Skin epidermis (tissue), 12 donors: ENCODE measurements around the gene CA11.
"Not testable (repeated sequence)": the region's sequence is repeated elsewhere in the genome, so short reads cannot be mapped to it uniquely, and the experiment has no call there.

ENCODE experiments used
- H3K27ac ChIP-seq, 21 experiments: fragments of 200-600 bp; sonication (generic) in 11 of 21; one replicate each; pipeline ENCODE4 v1.5.0; 2020; ENCODE audit warnings: mild to moderate bottlenecking in 3 of 21, inconsistent platforms in 2 of 21, moderate library complexity in 2 of 21
- H3K4me3 ChIP-seq, 7 experiments: fragments of 200-600 bp; sonication (generic) in 2 of 7; one replicate each; pipeline ENCODE4 v1.5.0; 2020; ENCODE audit warnings: inconsistent platforms in 2 of 7, mild to moderate bottlenecking in 2 of 7, moderate library complexity in 1 of 7

Gene CA11

GRCh38 chr19:48646001-48646721 is at the start of gene CA11:
Gene CA11, minus strand, starts transcription at chr19:48646187. Its CDS starts 555 bp downstream, at chr19:48645632.
- H3K27ac ChIP-seq, result peak within 1 kb of the TSS; percentile 27 to 92 (median 84)
- peak within 1 kb of the TSS; percentile 36 to 53 (median 47) for H3K4me3 ChIP-seq

- not testable (repeated sequence) for H3K4me3 ChIP-seq, H3K27ac ChIP-seq
Observed at GRCh38 chr19:48693629-48694028, 47.6 kb upstream of the CA11 start.

DNA sequence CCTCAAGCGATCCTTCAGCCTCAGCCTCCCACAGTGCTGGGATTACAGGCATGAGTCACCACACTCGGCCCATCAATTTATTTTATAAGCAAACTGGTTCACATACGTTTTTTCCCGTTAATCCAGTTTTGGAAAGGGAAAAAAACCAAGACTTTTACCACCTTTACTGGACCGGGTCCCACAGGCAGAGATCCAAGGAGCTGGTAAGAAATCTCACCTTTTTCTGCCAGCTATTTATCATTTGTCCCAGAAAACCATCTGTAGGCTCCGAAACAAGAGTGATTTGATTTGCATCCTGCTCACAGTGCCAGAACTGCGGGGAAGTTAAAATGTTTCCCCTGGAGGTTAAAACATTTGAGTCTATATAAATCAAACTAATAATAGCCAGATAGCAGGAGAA is 43.5 kb upstream of the CA11 start:
- H3K27ac ChIP-seq, result no peak overlapping the region
- H3K4me3 ChIP-seq, result no peak overlapping the region

- Histone ChIP-seq H3K4me3 (no peak overlapping the region), H3K27ac (no peak overlapping the region)
Observed at GRCh38 chr19:48687776-48688175, 41.8 kb upstream of the CA11 start.

- H3K27ac ChIP-seq, H3K4me3 ChIP-seq: not testable (repeated sequence)
Observed at GRCh38 chr19:48686637-48687036, 40.6 kb upstream of the CA11 start.

- Histone ChIP-seq H3K4me3 (no peak overlapping the region), H3K27ac (peak overlapping the region in 1 of 21 experiments; percentile 11)
Observed at GRCh38 chr19:48686088-48686487, 40.1 kb upstream of the CA11 start.

- Histone ChIP-seq H3K27ac (peak overlapping the region in 1 of 21 experiments; percentile 11), H3K4me3 (no peak overlapping the region)
Observed at GRCh38 chr19:48685583-48685982, 39.6 kb upstream of the CA11 start.

DNA sequence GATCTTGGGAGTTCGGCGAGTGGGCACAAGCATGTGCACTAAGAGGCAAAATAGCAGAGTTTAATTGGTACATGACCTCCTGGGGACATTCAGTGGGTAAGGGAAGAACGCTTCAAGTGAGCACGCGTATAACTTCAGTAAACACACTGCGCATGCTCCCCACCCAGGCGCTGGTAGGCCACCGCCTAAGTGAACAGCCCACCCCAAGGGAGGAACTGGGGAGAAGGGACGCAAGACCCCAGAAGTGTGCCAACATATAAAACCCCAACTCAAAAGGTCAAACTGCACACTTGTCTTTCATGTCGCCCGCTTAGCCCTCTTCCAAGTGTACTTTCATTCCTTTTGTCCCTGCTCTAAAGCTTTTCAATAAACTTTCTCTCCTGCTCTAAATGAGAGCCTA is 37.4 kb upstream of the CA11 start:
- H3K27ac ChIP-seq, result peak overlapping the region in 1 of 21 experiments; percentile 6
- no peak overlapping the region for H3K4me3 ChIP-seq

- Histone ChIP-seq H3K4me3 (no peak overlapping the region), H3K27ac (peak overlapping the region in 1 of 21 experiments; percentile 54)
Observed at GRCh38 chr19:48681127-48681470, 35.1 kb upstream of the CA11 start.

GRCh38 chr19:48680436-48681126 is 34.6 kb upstream of the CA11 start:
- Histone ChIP-seq H3K4me3 (no peak overlapping the region), H3K27ac (peak overlapping the region in 2 of 21 experiments; percentile 12 to 54)

DNA sequence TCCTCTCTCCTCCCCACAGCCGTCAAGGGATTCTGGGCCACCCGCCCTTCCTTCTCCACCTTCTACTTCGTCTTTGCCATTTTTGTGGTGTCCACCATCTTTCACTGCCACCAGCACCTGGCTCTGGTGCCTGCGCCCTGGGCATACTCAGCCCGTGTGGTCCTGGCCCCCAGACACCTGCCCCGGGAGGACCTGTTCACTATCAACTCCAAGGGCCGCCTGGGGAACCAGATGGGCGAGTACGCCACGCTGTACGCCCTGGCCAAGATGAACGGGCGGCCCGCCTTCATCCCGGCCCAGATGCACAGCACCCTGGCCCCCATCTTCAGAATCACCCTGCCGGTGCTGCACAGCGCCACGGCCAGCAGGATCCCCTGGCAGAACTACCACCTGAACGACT is 34.0 kb upstream of the CA11 start:
- not testable (repeated sequence) for H3K27ac ChIP-seq, H3K4me3 ChIP-seq

DNA sequence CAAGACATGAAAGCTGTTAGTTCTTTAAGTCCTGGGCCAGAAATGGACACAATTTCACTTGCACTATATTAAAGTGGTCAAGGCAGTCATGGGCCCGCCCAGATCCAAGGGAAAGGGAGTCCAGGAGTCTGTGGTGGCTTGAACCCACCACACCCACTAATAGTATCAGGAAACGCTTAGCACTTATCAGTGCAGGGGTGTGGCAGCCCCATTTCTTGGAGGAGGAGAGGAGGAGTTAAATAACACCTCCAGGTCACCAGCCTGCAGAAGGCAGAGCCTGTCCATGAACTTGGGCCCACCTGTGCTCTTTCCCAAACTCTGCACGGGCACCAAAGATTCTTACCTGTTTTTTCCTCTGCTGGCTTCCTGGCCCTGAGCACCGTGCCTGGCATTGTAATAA is 32.2 kb upstream of the CA11 start:
- H3K27ac ChIP-seq, result peak overlapping the region in 3 of 21 experiments; percentile 3 to 65 (median 33)

GRCh38 chr19:48676887-48677286 is 30.9 kb upstream of the CA11 start:
- Histone ChIP-seq H3K4me3 (no peak overlapping the region), H3K27ac (peak overlapping the region in 10 of 21 experiments; percentile 7 to 68 (median 48))

More for the DNA sequence above, 32.2 kb upstream of the CA11 start:
- H3K4me3 ChIP-seq, result no peak overlapping the region

- Histone ChIP-seq H3K4me3 (no peak overlapping the region), H3K27ac (peak overlapping the region in 13 of 21 experiments; percentile 24 to 72 (median 62))
Observed at GRCh38 chr19:48676487-48676886, 30.5 kb upstream of the CA11 start.

DNA sequence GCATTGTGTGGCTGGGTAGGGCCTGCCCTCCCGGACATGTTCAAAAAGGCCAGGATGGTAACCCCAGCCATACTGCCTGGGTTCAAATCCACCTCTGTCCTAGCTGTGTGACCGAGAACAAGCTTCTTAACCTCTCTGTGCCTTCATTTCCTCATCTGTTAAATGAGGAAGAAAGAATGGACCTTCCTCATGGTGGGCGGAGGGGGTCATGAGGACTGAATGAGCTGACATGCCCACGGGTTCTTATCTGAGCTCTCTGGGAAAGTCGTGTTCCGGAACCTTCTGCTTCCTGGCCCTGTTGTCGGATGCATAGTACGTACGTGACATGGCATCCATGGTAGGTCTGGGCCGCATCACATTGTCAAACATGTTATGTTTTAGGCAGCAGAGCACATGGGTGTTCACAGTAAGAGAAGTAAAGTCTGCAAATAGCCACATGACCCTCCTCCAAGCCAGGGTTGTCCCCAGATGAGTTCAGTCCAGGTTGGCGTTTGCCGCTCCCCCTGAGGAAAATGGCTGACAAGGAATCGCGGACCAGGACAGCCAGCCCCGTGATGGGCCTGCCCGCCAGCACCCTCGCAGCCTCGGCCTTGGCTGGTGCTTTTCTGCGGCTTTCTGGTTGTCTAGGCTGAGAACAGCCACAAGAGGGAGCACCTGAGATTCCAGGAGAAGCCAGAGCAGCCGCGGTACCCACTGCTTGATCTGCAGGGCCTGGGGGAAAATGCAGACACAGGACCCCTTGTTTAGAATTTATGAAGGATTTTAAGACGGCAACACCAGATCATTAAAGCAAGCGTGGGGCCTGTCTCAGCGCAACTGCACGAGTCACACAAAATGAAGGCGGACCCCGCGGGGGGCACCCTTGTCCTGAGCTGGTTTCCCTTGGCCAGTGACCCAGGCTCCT is 29.2 kb upstream of the CA11 start:
- Histone ChIP-seq H3K27ac (peak overlapping the region in 3 of 21 experiments; percentile 64 to 72 (median 68)), H3K4me3 (no peak overlapping the region)

GRCh38 chr19:48674216-48674809 is 28.3 kb upstream of the CA11 start:
- H3K27ac ChIP-seq, result no peak overlapping the region
- H3K4me3 ChIP-seq, result no peak overlapping the region

DNA sequence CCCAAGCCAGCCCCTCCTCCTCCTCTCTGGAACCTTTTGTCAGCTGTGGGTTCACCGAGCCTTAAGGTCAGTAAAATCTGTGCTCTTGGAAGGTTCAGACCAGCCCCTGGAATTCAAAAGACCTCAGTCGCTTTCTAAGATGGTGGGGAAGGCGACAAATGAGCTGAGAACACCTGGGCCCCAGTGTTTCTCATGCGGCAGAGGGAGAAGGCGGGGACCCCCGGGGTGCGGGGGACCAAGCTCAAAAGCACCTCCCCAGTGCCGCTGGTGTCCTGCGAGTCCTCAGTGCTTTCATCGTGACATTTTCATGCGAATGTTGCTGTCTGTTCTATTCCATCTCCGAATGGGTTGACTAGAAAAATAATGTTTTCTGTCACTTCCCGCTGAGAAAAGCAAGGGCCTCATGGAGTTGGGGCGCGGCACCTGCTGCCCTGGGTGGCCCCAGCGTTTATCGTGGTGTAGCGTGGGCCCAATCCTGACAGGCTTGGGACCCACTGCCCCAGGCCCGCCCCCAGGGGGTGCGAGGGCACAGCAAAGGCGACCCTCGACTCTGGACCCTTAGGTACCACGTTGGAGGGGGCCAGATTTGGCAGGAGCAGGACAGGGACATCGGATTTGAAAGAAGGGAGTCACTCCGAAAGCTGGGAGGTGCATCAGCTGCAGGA is 27.6 kb upstream of the CA11 start:
- no peak overlapping the region for H3K4me3 ChIP-seq

DNA sequence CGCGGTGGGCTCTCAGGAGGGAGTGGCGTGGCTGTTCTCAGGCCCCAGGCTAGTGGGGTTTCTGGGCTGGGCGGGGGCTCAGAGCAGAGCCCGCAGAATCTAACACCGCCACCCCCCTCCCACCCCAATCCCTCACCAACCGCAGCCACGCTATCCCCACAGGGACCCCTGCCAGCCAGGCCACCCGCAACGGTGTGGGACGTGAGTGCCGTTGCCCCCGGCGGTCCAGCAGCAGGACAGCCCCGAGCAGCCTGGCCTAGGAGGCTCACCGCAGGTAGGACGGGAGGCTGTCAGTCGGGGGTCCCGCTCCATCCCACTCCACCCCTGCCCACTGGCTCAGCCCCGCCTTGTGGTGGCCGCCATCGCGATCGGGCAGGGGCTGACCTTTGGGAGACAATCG is 27.0 kb upstream of the CA11 start, which contains the start of gene NTN5:
Gene NTN5 (minus strand): TSS at position 24 of the 400 bp plus-strand sequence. CDS start 2,031 bp downstream, outside the sequence.
- Histone ChIP-seq H3K27ac (no peak within 1 kb of the TSS), H3K4me3 (no peak within 1 kb of the TSS)

More for the DNA sequence above, 27.6 kb upstream of the CA11 start:
- H3K27ac ChIP-seq, result no peak overlapping the region

- no peak overlapping the region for H3K27ac ChIP-seq
- H3K4me3 ChIP-seq, result no peak overlapping the region
Observed at GRCh38 chr19:48671446-48671995, 25.5 kb upstream of the CA11 start.
